Mucosa of rectum (tissue), 2 donors: ENCODE measurements around the gene KCNT2.

ENCODE experiments used
- H3K27ac ChIP-seq, 2 donors: one replicate each; pipeline ENCODE4 v1.7.0; 2013; ENCODE audit warnings: inconsistent platforms in 2 of 2, low read depth in 2 of 2, low read length in 2 of 2
- H3K27me3 ChIP-seq, 2 donors: one replicate each; pipeline ENCODE4 v1.7.0; 2013; ENCODE audit warnings: low read length in 2 of 2; ENCODE audit not compliant: control insufficient read depth in 2 of 2, insufficient read depth in 2 of 2
- H3K36me3 ChIP-seq, 2 donors: one replicate each; pipeline ENCODE4 v1.7.0; 2013; ENCODE audit warnings: low read length in 2 of 2; ENCODE audit not compliant: control insufficient read depth in 2 of 2, insufficient read depth in 2 of 2
- H3K4me1 ChIP-seq, 2 donors: one replicate each; pipeline ENCODE4 v1.7.0; 2013; ENCODE audit warnings: low read length in 2 of 2, mild to moderate bottlenecking in 1 of 2; ENCODE audit not compliant: control insufficient read depth in 2 of 2, insufficient read depth in 2 of 2
- H3K4me3 ChIP-seq, 2 donors: one replicate each; pipeline ENCODE4 v1.7.0; 2013; ENCODE audit warnings: low read length in 2 of 2
- H3K9ac ChIP-seq, 2 donors: one replicate each; pipeline ENCODE4 v1.7.0; 2013; ENCODE audit warnings: low read length in 2 of 2, low read depth in 1 of 2, mild to moderate bottlenecking in 1 of 2
- H3K9me3 ChIP-seq, 2 donors: one replicate each; pipeline ENCODE4 v1.7.0; 2013; ENCODE audit warnings: low read length in 2 of 2; ENCODE audit not compliant: control insufficient read depth in 2 of 2
- donor health status: healthy.
- donor health status: Normal muscosa, but diverticular disease.

KCNT2 gene

DNA sequence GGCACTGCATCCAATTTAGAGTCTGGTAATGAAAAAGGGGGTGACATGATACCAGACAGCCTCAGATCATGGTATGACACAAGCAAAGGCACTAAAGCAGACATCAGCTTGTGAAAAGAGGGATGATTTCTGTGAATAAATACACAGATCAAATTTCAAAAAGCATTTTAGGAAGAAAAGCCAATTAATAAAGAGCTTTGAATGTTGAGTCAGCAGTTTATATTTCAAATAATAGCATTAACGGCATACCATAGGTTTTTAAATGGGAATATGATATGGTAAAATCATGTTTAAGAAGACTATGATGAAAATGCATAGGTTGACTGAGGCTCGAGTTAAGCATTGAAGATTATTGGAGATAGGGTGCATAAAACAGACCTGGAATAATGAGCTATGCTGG, 13.5 kb downstream of the KCNT2 start:
- Histone ChIP-seq H3K4me3 (no peak overlapping the region), H3K27me3 (no peaks in the 10 kb centered on the region), H3K4me1 (no peaks in the 10 kb centered on the region), H3K9me3 (no peaks in the 10 kb centered on the region), H3K27ac (no peak overlapping the region), H3K36me3 (no peaks in the 10 kb centered on the region), H3K9ac (no peak overlapping the region)

DNA sequence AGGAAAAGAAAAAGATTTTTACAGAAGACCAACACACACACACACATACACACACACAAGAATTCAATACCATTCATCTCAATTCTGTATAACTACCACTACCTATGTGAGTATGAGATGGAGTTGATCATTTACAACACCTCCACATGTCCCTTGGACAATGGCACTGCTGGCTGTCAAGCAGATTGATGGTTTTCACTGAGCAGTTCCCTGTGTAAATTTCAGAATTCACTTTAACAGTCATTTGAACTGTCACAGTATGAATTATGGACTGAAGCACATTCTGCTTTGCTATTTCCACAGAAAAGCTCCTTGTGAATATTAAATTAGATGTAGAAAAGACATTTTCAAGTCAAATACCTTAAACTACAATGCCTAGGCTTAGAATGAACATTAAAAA, 14.3 kb downstream of the KCNT2 start:
- H3K4me3 ChIP-seq, result no peak overlapping the region
- no peaks in the 10 kb centered on the region for H3K4me1 ChIP-seq
- no peak overlapping the region for H3K27ac ChIP-seq
- H3K36me3 ChIP-seq, result no peaks in the 10 kb centered on the region
- H3K27me3 ChIP-seq, result no peaks in the 10 kb centered on the region
- H3K9ac ChIP-seq, result no peak overlapping the region
- no peaks in the 10 kb centered on the region for H3K9me3 ChIP-seq

DNA sequence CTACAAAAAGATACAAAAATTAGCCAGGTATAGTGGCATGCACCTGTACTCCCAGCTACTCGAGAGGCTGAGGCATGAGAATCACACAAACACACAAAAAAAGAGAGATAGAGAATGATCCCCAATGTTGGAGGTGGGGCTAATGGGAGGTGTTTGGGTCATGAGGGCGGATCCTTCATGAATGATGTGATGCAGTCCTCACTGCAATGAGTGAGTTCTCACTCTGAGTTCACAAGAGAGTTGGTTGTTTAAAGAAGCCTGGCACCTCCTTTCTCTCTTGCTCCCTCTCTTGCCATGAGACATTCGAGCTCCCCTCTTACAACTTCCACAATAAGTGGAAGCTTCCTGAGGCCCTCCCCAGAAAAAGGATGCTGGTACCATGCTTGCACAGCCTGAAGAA, 17.3 kb downstream of the KCNT2 start:
- no peak overlapping the region for H3K4me3 ChIP-seq
- no peak overlapping the region for H3K27ac ChIP-seq
- H3K9ac ChIP-seq, result no peak overlapping the region
- H3K9me3 ChIP-seq, result no peaks in the 10 kb centered on the region
- no peaks in the 10 kb centered on the region for H3K27me3 ChIP-seq
- no peaks in the 10 kb centered on the region for H3K36me3 ChIP-seq
- no peaks in the 10 kb centered on the region for H3K4me1 ChIP-seq

DNA sequence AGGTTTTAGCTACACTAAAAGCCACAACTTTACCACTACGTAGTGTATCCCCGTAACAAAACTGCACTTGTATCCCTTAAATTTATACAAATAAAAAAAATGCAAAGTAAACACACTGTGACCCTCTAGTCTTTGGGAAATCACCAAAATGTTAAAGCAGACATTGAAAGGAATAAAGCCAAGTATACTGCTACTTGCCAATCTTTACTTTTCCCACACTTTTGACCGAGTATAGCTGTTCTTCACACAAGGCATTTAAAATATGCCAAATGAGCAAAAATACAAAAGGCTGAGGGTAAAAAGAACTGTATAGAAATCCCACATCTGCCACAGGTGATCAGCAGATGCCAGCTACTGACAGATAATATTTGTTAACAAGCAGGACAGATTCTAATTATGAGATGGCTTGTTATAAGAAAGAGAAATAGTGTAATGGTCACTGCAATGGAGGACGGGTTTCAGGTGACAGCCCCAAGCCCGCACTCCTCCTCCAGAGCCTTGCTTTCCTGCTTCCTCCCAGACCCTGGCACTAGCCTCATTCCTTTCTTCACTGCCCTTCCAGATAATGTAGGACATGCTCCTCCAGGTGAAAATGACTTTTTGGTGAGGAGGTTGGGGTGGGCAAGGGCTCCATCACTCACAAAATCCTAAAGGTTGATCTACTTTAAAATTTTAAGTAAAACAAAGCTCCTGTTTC, 18.1 kb downstream of the KCNT2 start:
- Histone ChIP-seq H3K27me3 (no peaks in the 10 kb centered on the region), H3K4me1 (no peaks in the 10 kb centered on the region), H3K9ac (no peak overlapping the region), H3K36me3 (no peaks in the 10 kb centered on the region), H3K9me3 (no peaks in the 10 kb centered on the region), H3K27ac (no peak overlapping the region), H3K4me3 (no peak overlapping the region)

DNA sequence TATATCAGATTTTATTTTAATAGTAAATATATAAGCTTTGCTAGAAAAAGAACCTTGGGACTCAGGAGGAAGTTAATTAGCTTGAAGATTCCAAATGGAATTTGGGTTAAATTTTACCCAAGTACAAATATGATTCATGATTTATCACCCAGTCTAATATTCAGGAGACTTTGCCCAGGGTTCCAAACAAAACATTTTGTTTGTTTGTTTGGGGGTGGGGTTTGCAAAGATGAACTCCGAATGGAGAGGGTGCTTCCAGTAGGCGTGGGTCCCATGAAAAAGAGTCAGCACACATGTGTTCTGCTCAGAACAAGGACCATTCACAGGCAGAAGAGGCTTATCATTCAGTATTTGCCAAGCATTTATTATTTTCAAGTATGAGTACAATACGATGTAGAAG, 23.5 kb downstream of the KCNT2 start:
- Histone ChIP-seq H3K27me3 (no peaks in the 10 kb centered on the region), H3K27ac (no peak overlapping the region), H3K36me3 (no peaks in the 10 kb centered on the region)

DNA sequence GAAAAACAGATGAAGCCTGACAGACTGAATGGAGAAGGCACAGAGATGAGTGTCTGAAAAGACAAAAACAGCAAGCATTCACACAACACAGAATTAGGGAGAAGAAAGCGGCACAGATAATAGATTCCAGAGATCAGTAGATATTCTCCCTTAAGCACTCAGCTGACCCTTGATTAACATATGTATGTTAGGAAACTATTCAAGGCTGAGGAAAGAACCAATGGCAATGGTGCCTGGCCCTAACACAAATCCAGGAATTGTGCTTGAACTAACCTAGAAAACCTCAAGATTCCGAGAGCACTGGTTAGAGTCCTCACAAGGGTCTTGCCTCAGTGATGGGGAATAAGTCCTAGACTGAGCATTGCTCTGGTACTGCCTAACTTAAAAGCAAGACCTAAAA, 30.9 kb downstream of the KCNT2 start:
- Histone ChIP-seq H3K4me1 (no peaks in the 10 kb centered on the region), H3K4me3 (no peak overlapping the region), H3K9me3 (no peaks in the 10 kb centered on the region)

More for the DNA sequence above, 23.5 kb downstream of the KCNT2 start:
- Histone ChIP-seq H3K9ac (no peak overlapping the region), H3K4me3 (no peak overlapping the region), H3K4me1 (no peaks in the 10 kb centered on the region), H3K9me3 (no peaks in the 10 kb centered on the region)

DNA sequence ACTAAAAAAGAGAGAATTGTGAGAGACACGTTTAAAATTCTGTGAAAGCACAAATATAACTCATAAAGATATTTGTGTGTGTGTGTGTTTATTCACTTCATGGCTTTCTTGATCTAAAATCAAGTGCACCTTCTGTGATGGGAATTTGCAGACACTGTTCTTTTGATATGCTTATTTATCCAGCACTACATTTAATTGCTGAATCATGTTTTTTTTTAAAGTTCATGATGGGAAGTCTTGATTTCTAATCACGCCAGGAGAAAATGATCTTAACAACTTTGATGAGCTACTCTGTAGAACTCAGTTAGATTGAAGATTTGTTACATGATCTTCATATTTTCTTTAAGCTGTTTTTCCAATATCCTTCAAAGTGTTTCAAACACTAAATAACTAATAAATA, 35.0 kb downstream of the KCNT2 start:
- Histone ChIP-seq H3K4me1 (no peaks in the 10 kb centered on the region), H3K27ac (no peak overlapping the region), H3K9ac (no peak overlapping the region), H3K27me3 (no peaks in the 10 kb centered on the region), H3K36me3 (no peaks in the 10 kb centered on the region), H3K4me3 (no peak overlapping the region), H3K9me3 (no peaks in the 10 kb centered on the region)

More for the DNA sequence above, 30.9 kb downstream of the KCNT2 start:
- H3K36me3 ChIP-seq, result no peaks in the 10 kb centered on the region
- H3K27me3 ChIP-seq, result no peaks in the 10 kb centered on the region
- H3K27ac ChIP-seq, result no peak overlapping the region
- no peak overlapping the region for H3K9ac ChIP-seq

DNA sequence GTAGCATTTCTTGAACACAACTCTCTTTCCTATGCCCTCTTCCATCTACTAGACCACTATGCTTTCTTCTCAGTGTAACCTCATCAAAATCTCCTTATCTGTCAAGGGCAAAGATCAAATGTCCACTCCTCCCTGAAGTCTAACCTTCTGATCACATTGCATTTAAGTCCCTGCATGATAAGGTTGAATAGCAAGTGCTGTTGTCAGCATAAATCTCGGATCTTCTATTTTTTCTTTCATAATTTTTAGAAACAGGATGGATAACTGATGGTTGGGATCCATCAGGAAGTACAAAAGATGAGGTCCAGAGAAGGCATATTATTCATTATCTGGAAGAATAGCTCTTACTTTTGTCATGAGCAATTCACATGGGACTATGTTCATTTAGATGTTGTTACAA, 41.0 kb downstream of the KCNT2 start:
- no peaks in the 10 kb centered on the region for H3K4me1 ChIP-seq
- no peaks in the 10 kb centered on the region for H3K27me3 ChIP-seq
- H3K27ac ChIP-seq, result no peak overlapping the region
- H3K9me3 ChIP-seq, result no peaks in the 10 kb centered on the region
- no peak overlapping the region for H3K4me3 ChIP-seq
- no peaks in the 10 kb centered on the region for H3K36me3 ChIP-seq
- no peak overlapping the region for H3K9ac ChIP-seq

DNA sequence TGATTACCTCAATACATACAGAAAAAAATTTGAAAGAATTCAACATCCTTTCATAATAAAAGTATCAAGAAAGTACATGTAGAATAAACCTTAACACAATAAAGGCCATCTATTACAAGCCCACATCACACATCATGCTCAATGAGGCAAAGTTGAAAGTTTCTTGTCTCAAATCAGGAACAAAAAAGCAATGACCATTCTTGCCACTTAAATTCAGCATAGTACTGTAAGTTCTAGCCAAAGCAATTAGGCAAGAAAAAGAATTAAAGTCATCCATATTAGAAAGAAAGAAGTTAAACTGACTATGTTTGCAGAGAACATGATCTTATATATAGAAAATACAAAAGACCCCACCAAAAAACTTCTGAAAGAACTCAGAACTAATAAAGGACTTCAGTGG, 44.5 kb downstream of the KCNT2 start:
- no peaks in the 10 kb centered on the region for H3K27me3 ChIP-seq
- H3K9me3 ChIP-seq, result no peaks in the 10 kb centered on the region
- no peak overlapping the region for H3K27ac ChIP-seq
- H3K4me1 ChIP-seq, result no peaks in the 10 kb centered on the region
- no peak overlapping the region for H3K4me3 ChIP-seq
- no peak overlapping the region for H3K9ac ChIP-seq
- no peaks in the 10 kb centered on the region for H3K36me3 ChIP-seq

DNA sequence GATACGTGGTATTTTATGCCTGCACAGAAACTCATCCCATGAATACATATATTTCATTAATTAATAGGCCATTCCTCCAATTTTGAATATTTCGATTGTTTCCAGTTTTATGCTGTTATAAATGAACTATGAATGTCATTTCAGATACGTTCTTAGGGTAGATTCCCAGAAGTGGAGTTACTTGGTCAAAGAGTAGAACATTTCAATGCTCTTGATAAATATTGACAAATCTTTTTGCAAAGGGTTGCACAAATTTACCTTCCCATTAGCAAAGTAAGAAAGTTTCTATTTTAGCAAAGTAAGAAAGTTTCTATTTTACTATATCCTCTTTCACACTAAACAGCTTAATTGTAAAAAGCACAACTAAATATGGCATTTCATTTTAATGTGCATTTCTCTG, 48.9 kb downstream of the KCNT2 start:
- H3K9ac ChIP-seq, result no peak overlapping the region
- no peaks in the 10 kb centered on the region for H3K36me3 ChIP-seq
- no peaks in the 10 kb centered on the region for H3K9me3 ChIP-seq
- no peaks in the 10 kb centered on the region for H3K4me1 ChIP-seq
- H3K4me3 ChIP-seq, result no peak overlapping the region
- no peaks in the 10 kb centered on the region for H3K27me3 ChIP-seq
- no peak overlapping the region for H3K27ac ChIP-seq

DNA sequence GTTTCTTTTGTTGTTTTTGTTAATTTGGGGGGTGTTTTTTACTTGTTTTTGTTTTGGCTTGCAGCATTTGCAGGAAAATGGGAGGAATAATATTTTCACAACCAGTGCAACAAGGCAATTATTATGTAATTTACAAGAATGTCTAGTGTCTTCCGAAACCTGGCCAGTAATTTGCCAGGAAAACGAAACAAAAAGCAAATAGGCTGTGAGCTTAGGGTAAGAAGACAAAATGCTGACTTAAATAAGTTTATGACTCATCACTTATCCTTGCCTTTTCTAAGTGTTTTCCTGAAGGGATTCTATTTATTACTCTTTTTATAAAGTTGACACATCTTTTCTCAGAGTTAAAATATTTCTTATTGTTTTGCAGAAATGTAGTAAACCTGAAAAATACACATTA, 49.8 kb downstream of the KCNT2 start:
- Histone ChIP-seq H3K4me3 (peak overlapping the region; percentile 23 to 37), H3K4me1 (no peaks in the 10 kb centered on the region), H3K9me3 (no peaks in the 10 kb centered on the region), H3K9ac (no peak overlapping the region), H3K27ac (no peak overlapping the region), H3K36me3 (no peaks in the 10 kb centered on the region), H3K27me3 (no peaks in the 10 kb centered on the region)
